HG02885 (cell line): Measurements from ENCODE around the gene CASKIN2.
A peak's percentile ranks its signal among the peaks of the same experiment; 100 is the strongest.
"Not testable (repeated sequence)": the region's sequence is repeated elsewhere in the genome, so short reads cannot be mapped to it uniquely, and the experiment has no call there.

Experiments used
- ATAC-seq: cut with Tn5 transposase; IDR thresholded peaks from one replicate; pipeline ENCODE4 v1.9.1; 2021; ENCODE audit warnings: mild to moderate bottlenecking; ENCODE audit not compliant: unreplicated experiment, poor library complexity

Gene CASKIN2

DNA sequence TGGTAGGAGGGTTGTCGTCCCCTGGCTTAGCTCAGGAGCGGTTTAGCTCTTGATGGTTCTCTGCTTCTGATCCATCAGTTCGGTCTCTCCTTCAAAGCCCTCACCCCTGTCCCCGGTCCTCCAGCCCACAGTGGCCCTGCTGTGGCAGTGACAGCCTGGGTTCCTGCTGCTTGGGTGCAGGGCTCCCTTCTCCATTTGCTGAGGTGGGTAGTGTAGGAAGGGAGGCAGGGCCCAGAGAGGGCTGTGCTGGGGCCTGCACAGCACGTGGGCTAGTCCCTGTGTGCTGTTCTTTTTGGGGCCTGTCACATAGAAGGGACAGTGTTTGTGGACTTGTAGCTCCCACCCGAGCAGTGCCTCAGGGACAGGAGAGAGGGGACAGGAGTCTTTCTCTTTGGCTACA, 40.6 kb downstream of the CASKIN2 start:
- ATAC-seq, result no peak

GRCh38 chr17:75473246-75473645, 42.1 kb downstream of the CASKIN2 start:
- ATAC-seq, result no peak

DNA sequence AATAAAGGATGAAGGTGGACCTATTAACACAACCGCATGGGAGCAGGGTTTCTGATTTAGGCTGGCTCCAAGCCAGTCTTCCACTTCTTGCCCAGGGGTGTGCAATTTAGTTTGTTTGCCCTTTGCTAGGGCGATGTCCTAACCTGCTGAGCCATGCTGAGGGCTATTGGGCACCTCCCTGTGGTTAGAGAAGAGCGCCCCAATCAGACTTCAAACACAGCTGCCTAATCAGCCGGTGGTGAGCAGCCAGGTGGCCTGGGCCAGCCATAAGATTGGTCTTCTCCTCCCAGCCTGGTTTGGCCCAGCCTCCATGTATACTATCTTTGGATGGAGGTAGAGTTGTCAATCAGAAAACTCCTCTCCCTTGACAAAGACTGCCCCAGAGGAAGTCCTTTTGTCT, 43.2 kb downstream of the CASKIN2 start:
- no peak for ATAC-seq

- ATAC-seq, result no peak
Measured at GRCh38 chr17:75471207-75471606, 44.1 kb downstream of the CASKIN2 start.

GRCh38 chr17:75468779-75469373, 46.5 kb downstream of the CASKIN2 start:
- ATAC-seq, result no peak

- ATAC-seq, result no peak
Measured at GRCh38 chr17:75468291-75468754, 47.0 kb downstream of the CASKIN2 start.

GRCh38 chr17:75465039-75465438, 50.3 kb downstream of the CASKIN2 start:
- no peak for ATAC-seq

DNA sequence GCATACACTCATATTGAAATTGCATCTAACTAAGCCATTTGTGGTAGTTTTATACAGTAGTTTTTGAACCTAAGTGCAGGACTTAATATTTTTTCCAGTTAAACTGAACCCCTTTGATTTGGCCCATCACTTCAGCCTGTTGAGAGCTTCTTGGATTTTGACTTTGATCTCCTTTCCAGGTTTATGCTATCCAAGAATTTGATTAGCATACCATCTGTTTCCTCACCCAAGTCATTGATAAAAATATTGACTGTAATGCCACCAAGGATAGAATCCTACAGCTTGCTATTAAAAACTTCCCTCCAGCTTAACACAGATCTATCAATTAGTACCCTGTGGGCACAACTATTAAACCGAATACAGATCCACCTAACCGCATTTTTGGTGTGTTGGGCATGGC, 51.7 kb downstream of the CASKIN2 start:
- ATAC-seq, result no peak

- no peak for ATAC-seq
Measured at GRCh38 chr17:75460295-75460694, 55.0 kb downstream of the CASKIN2 start.

GRCh38 chr17:75459590-75460267, 55.6 kb downstream of the CASKIN2 start:
- no peak for ATAC-seq

- no peak for ATAC-seq
Measured at GRCh38 chr17:75459246-75459589, 56.1 kb downstream of the CASKIN2 start.

GRCh38 chr17:75457047-75457654, 58.2 kb downstream of the CASKIN2 start:
- no peak for ATAC-seq

DNA sequence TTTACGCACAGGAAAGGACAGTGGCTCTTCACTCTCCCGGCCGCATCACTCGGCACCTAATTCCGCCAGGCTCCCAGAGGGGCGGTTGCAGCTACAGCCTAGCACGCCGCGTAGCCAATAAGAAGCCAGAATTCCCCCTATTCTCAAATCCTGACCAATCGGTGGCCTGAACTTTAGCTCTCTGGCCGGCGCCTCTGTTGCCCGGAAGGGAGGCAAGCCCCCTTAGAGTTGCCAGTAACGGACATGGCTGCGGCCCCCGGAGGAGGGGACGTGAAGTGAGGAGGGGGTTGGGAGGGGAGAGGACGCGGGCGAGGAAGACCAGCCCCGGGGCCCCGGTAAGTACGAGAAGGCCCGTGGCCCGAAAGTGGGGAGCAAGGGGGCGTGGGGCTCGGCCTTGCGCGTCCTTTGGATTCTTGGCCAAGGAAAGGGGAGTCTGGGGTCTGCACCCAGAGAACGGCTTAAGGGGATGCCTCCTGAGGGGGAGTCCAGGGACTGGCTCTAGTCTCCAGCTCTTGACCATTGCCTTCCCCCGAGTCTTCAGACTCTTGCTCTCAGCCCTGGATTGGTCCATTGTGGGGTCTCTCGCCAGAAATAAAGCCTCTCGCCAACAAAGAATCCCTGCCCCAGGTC, 58.8 kb downstream of the CASKIN2 start, which contains the start of gene TMEM94:
TSS of gene TMEM94 (plus strand) at position 219 of the 630 bp plus-strand sequence. CDS start 15,271 bp downstream, outside the sequence.
- peak; percentile 96 for ATAC-seq

- peak; percentile 5 for ATAC-seq
Measured at GRCh38 chr17:75456039-75456416, 59.3 kb downstream of the CASKIN2 start.

GRCh38 chr17:75454672-75455071, 60.7 kb downstream of the CASKIN2 start:
- ATAC-seq, result not testable (repeated sequence)

DNA sequence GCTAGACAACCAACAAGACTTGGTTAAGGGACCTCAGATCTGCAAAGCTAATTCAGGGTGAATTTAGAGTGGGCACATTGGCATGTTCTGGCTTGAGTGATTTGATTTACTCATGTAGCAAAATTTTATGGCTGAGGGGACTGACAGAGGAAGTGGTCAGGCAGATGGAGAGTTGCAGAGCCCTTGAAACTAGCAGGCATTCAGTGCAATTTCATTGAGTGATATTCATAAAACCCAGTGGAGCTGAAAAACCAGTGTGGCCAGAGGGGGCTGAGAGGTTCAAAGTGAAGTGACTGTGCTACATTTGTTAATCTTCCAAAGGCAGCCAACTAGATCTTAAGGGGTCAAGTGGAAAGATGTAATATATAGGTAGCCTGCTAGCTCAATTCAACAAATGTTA, 61.1 kb downstream of the CASKIN2 start:
- no peak for ATAC-seq

GRCh38 chr17:75450270-75450669, 65.1 kb downstream of the CASKIN2 start:
- ATAC-seq, result no peak
